ENCODE data around the gene LSM4.
"Not testable (repeated sequence)": the region's sequence is repeated elsewhere in the genome, so short reads cannot be mapped to it uniquely, and the experiment has no call there.

LSM4 gene

GRCh38 chr19:18340190-18340989 is 17.5 kb upstream of the LSM4 start, which contains the start of gene PGPEP1:
Gene PGPEP1, plus strand, starts transcription at chr19:18340598. Its CDS starts 84 bp downstream, at chr19:18340682.
- DNase-seq: peak; percentile 51

- DNase-seq: peak; percentile 67
These were observed 16.8 kb upstream of the LSM4 start for GRCh38 chr19:18339723-18340122.

DNA sequence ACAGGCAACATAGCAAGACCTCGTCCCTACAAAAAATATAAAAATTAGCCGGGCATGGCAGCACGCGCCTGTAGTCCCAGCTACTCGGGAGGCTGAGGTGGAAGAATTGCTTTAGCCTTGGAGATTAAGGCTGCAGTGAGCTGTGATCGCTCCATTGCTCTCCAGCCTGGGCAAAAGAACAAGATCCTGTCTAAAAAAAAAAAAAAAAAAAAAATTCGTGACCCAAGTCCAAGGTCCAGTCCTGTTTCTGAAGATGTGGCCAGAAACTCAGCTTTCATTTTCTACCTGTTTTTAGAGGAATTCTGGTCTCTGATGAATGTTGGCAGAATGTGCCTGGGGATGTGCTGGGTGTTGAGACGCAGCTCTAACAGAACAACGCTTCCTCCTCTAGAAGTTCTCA is 15.7 kb upstream of the LSM4 start:
- DNase-seq: no peak

DNA sequence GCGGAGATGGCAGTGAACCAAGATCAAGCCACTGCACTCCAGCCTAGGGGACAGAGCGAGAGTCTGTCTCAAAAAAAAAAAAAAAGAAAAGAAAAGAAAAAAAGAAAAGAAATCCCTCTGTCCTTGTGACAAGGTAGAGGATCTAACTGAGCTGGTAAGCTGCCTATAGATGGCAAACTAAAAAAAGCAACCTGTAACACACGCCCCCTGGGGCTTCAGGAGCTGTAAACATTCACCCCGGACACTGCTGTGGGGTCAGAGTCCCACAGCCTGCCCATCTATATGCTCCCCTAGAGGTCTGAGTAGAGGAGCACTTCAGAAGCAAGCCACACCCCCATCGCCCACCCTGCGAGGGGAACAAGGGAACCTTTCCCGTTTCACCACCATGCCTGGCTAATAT is 13.2 kb upstream of the LSM4 start:
- no peak for DNase-seq

GRCh38 chr19:18333680-18334079 is 10.8 kb upstream of the LSM4 start:
- no peak for DNase-seq

DNA sequence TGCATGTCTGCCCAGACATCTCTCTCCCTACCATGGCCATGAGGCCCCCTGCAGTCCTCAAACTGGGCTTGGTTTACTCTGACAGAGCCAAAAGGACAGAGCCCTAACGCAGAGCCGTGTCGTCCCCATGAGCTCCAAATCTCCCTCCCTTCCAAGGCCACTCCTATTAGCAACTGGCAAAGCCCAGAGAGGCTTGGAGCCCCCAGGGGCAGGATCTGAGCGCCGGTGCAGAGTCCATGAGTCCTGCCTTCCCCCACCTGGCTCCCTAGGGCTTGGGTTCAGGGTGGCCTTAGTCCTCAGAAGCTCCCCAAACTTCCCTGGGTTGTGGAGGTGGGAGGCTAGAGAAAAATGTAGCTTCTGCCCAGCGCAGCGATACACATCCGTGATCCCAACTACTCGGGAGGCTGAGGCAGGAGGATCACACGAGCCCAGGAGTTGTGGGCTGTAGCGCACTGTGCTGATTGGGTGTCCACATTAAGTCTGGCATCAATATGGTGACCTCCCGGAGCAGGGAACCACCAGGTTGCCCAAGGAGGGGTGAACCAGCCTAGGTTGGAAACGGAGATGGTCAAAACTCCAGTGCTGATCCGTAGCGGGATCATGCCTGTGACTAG is 10.1 kb upstream of the LSM4 start:
- DNase-seq: no peak

DNA sequence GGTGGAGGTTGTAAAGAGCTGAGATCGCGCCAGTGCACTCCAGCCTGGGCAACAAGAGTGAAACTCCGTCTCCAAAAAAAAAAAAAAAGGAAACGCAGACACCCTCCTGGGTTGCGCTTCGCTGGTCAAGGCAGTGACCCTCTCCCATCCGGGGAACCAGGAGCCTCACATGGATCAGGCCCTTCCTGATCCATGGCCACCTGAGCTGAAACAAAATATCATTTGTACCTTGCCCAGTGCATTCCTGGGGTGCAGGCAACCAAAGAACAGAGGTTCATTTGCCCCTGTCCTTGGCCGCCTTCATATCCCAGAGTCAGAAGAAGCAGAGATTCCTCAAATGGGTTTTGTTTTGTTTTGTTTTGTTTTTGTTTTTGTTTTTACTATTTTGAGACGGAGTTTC is 8.0 kb upstream of the LSM4 start:
- DNase-seq: no peak

GRCh38 chr19:18329035-18329376 is 6.1 kb upstream of the LSM4 start:
- DNase-seq: no peak

DNA sequence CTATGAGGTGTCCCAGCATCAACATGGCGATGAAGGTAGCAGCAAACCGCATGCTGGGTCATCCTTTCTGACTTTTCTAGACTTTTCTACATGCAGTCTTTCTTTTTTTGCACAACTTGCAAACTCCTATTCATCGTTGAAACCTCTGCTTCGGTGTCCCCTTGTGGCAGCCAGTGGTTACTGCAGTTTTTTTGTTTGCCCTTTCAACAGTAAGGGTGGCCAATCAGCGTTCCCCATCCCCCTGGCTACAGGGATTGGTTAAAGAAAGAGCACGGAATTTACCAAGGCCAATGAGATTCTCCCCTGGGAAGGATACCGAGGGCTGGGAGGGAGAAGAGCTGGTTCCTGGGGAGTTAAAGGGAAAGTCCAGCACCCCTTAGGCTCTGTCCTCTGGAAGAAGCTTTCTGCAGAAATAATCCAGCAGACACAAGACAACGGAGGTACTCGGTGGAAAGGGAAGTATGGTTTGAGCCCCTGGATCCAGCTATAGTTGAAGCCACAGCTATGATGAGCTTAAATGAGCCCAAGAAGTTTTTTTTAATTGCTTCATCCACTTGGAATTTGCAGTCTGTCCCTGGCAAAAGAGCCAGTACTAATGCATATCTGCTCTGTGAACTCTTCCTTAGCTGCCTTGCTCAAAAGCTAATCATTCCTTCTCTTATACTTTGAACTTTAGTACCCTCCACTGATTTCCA is 5.6 kb upstream of the LSM4 start:
- peak; percentile 99 for DNase-seq

GRCh38 chr19:18326772-18327171 is 3.9 kb upstream of the LSM4 start:
- no peak for DNase-seq

GRCh38 chr19:18324373-18324731 is 1.5 kb upstream of the LSM4 start:
- not testable (repeated sequence) for DNase-seq

GRCh38 chr19:18322318-18322758 is 538 bp downstream of the LSM4 start:
- DNase-seq: peak; percentile 73

- DNase-seq: peak; percentile 81
These were observed 1.2 kb downstream of the LSM4 start for GRCh38 chr19:18321734-18322102.

DNA sequence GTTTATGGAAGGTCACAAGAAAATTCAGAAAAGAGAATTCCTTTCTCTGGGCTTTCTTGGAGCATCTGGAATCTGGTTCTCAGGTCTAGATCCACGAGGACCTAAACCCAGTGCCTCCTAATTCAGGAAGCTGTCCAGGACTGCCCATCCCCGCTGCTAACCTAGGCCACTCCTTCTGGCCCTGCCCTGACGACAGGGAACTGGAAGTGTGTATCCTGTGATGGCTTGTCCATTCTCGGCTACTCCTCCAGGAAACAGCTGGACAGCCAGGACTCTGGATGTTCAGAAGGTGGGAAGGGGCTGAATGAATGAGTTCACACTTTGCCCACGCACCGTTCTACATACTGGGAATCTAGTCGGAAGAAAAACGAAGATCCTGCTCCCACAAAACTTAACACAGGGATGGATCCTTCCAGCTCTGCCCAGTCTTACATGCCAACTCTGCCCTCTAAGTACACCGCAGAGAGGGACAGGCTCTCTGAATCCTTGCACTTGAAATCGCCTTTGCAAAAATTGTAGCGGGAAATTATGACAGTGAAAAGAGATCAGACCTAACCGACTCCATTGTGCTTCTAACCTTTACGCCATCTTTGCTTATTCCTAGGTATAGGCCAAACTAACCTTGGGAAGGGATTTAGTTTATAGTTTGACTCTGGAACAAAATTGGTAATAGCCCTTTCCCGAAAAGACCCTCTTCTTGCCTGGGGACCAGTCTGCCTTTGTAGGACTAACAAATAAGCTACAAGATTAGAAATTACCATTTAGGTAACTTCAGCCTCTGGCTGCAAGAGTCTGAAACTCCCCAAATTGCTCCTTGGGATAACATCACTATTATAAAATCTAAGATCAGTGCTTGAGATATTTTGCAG is 1.8 kb downstream of the LSM4 start:
- DNase-seq: no peak

DNA sequence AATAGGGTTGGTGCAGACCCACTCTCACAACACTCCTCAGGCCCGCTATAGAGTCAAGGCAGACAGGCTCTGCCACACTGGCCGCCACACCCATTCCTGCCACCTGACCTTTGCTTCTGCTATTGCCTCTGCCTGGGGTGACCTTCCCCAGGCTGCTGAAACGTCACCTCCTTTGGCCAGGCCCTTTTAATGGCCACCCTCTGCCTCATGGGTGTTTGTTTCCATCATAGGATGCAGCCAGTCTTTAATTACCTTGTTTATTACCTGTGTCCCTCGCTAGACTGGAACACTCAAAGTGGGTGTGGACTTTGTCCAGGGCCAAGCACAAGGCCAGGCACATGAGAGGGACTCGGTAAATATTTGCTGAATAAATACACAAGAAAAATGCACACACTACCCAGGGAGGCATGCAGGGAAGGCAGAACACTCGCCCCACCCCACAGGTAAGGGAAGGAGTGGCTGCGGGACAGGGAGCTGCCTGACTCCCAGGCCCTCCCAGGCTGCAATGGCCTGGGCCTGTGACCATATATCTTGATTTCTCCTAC is 3.2 kb downstream of the LSM4 start:
- DNase-seq: no peak

GRCh38 chr19:18317961-18318800 is 4.7 kb downstream of the LSM4 start:
- DNase-seq: peak; percentile 54

DNA sequence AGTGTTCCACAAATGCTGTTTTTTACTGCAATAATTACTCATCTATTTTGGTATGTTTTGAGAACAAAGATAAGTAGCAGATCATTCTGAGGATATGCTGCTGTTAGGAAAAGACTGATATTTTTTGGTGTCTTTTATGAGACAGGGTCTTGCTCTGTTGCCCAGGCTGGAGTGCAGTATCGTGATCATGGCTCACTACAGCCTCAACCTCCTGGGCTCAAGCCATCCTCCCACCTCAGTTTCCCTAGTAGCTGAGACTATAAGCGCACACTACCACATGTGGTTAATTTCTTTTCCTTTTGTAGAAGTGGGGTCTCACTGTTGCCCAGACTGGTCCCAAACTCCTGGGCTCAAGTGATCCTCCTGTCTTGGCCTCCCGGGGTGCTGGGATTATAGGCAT is 9.5 kb downstream of the LSM4 start:
- DNase-seq: no peak

DNA sequence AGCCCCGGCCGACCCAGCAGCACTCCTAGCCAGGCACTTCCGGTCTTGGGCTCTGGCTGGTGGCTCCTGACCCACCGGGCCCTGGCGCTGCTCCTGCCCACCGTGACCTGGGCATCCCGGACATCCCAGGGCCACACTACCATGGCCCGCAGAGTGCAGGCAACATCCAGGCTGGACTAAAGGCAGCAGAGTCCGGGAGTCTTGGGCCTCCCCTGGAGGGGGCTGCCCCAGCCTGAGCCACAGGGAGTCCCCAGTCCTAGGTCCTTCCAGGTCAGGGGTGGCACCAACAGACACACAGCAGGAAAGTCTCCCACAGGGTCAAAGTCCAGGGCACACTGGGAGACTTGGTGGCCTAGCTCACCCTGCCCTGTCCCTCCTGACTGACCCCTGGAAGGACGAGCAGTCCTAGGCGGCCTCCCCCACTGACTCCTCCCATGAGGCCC is 10.8 kb downstream of the LSM4 start:
- no peak for DNase-seq

DNA sequence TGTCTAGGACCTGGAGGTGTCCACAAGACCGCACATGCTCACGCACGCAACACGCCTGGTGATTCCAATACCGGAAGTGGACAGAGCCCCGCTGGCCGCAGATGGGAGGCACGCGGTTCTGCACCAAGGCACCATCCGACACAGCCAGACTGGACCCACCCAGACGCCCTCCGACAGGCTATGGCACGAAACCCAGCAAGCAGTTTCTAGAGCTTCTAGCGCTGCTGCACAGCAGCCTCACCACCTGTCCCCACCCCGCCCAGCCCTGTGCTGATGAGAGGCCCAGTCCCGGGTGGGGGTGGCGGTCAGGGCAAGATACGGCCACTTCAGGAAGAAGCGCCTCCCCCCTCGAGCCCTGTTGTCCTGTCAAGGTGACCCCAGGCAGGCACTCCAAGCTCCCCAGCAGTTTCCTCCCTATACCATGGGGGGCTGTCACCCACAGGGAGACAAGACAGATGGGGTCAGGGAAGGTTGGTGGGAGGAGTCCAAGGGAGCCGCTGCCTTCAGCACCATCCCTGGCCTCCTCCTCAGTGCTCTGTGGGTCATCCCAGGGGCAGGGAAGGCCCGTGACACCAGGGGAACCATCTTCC is 11.3 kb downstream of the LSM4 start:
- no peak for DNase-seq

- DNase-seq: no peak
These were observed 11.9 kb downstream of the LSM4 start for GRCh38 chr19:18310966-18311365.

Measured in MV-4-11 (cell line).